K562 (cell line): ENCODE data around the gene CYP46A1.

Experiments
- BMI1 ChIP-seq: fragments of 150-350 bp; IDR thresholded peaks from 2 replicates; pipeline ENCODE4 v1.6.1; 2014; ENCODE audit warnings: low read length
- GATAD2A ChIP-seq: fragments of 450-650 bp; IDR thresholded peaks from 2 replicates; pipeline ENCODE4 v1.6.1; 2017
- ZNF764 ChIP-seq: fragments of 250-450 bp; sonication (Bioruptor Pico); IDR thresholded peaks from 2 replicates; pipeline ENCODE4 v1.4.0; 2020; ENCODE audit warnings: low read depth, mild to moderate bottlenecking, moderate library complexity
- ZSCAN32 ChIP-seq: fragments of 450-650 bp; formaldehyde crosslinking; IDR thresholded peaks from 2 replicates; pipeline ENCODE4 v1.4.0; 2020; ENCODE audit warnings: mild to moderate bottlenecking, moderate library complexity
- TF ChIP-seq, protein P1 (sequence below), 3 experiments: IDR thresholded peaks in 2 of 3; conservative IDR thresholded peaks in 1 of 3; 2 replicates each; pipeline ENCODE4 v1.5.1; 2011 to 2012; ENCODE audit warnings: low read length in 3 of 3, mild to moderate bottlenecking in 3 of 3, control low read depth in 2 of 3, improper control_type of control experiment in 1 of 3, inconsistent platforms in 1 of 3, low read depth in 1 of 3, mixed read lengths in 1 of 3, moderate library complexity in 1 of 3; ENCODE audit not compliant: insufficient read depth in 2 of 3

DNA sequence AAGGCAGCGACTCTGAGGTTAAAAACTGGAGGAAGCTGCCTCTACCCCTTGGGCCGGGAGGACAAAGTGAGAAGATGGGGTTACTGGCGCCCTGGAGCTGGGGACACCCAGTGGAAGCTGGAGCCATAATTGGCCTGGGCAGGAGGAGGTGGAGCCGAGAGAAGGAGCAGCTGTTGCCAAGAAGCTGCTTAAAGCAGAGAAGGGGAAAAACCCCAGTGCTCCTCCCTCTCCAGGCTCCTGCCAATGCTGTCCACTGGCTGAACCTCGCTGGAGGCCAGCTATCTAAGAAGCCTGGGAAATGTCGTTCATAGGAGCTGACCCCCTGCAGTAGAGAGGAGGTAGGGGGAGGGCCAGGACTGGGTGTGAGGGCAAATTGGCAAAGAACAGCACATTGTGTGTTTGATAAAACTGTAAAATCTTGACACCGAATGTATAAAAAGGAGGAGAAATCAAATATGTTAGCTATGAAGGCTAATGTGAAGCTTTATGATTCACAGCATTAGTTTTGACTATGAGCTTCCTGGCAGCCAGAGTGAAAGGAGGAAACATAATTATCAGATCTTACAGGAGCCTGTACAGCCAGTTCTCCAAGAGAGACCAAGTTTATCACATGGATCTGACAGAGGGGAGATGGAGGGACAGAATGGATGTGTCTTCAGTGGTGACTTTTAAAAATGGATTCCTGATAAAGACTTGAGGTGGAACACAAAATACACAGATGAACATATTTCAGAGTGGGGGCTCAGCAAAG lies 29.7 kb upstream of the CYP46A1 start:
- TF ChIP-seq ZNF764 (no peak), BMI1 (no peak), GATAD2A (no peak), ZSCAN32 (no peak)
- TF ChIP-seq, protein P1, sequence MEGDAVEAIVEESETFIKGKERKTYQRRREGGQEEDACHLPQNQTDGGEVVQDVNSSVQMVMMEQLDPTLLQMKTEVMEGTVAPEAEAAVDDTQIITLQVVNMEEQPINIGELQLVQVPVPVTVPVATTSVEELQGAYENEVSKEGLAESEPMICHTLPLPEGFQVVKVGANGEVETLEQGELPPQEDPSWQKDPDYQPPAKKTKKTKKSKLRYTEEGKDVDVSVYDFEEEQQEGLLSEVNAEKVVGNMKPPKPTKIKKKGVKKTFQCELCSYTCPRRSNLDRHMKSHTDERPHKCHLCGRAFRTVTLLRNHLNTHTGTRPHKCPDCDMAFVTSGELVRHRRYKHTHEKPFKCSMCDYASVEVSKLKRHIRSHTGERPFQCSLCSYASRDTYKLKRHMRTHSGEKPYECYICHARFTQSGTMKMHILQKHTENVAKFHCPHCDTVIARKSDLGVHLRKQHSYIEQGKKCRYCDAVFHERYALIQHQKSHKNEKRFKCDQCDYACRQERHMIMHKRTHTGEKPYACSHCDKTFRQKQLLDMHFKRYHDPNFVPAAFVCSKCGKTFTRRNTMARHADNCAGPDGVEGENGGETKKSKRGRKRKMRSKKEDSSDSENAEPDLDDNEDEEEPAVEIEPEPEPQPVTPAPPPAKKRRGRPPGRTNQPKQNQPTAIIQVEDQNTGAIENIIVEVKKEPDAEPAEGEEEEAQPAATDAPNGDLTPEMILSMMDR (IDR thresholded peaks at IDR 0.05 in 2 of 3, conservative IDR thresholded peaks at IDR 0.05 in 1 of 3; ENCODE audit: insufficient read depth in 2 of 3, low read depth in 1 of 3, low read length in 3 of 3): no peak
